ENCODE data around the gene H19.

Gene H19

DNA sequence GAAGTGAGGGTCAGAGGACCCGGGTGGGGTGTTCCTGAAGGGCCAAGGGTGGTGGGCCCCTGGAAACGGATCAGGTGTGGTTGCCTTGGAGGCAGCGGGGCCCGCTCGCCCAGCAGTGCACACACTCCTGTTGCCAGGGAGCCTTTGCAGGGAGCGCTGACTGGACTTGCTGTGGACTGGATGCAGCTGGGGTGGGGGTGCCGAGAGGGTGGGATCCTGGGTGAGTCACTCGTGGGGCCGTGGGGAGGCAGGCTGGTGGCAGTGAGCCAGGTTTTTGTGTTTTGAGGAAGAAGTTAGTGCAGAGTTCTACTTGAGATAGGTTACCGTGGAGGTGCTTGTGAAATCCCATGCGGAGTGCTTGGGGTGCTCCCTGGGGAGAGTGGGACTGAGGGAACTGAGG is 49.3 kb downstream of the H19 start:
- no peak for DNase-seq (ENCODE audit: low read depth)
- no peak for TF ChIP-seq CTCF (IDR thresholded peaks at IDR 0.05; ENCODE audit: control insufficient read depth, insufficient read depth, low read depth, low read length, missing control alignments)
- H3K4me3 ChIP-seq (ENCODE audit: control insufficient read depth, low read depth, low read length) = no peak overlapping the region

GRCh38 chr11:1947592-1948237 is 49.9 kb downstream of the H19 start:
- no peak for TF ChIP-seq CTCF (IDR thresholded peaks at IDR 0.05; ENCODE audit: control insufficient read depth, insufficient read depth, low read depth, low read length, missing control alignments)
- no peak overlapping the region for H3K4me3 ChIP-seq (ENCODE audit: control insufficient read depth, low read depth, low read length)
- no peak for DNase-seq (ENCODE audit: low read depth)

- DNase-seq (ENCODE audit: low read depth) = no peak
- no peak for TF ChIP-seq CTCF (IDR thresholded peaks at IDR 0.05; ENCODE audit: control insufficient read depth, insufficient read depth, low read depth, low read length, missing control alignments)
- no peak within 1 kb of the TSS for H3K4me3 ChIP-seq (ENCODE audit: control insufficient read depth, low read depth, low read length)
These were observed 50.7 kb downstream of the H19 start, which contains the start of gene MRPL23 for GRCh38 chr11:1946812-1947484. MRPL23 (plus strand) TSS chr11:1947332; CDS start chr11:1947363, 31 bp downstream.
